Neural cell (in vitro differentiated cells): ENCODE data around the gene TMEM235. TPM values are rescaled to one million over a fixed set of nuclear protein-coding genes. Genes with fewer than 3 reads are reported as not detected.

ENCODE experiments used
- H2AFZ ChIP-seq: fragments of 200-600, 300-800 bp; sonication (generic), shearing (Covaris generic); 2 replicates; pipeline ENCODE4 v1.6.0; 2014; ENCODE audit warnings: low read depth, mild to moderate bottlenecking, antibody characterized with exemption, low read length, moderate library complexity
- H3F3A ChIP-seq: fragments of 200-600 bp; shearing (Covaris generic); 2 replicates; pipeline ENCODE4 v1.6.1; 2016; ENCODE audit warnings: mild to moderate bottlenecking, moderate library complexity, mixed read lengths, antibody characterized with exemption, low read length; ENCODE audit not compliant: insufficient read depth, poor library complexity, severe bottlenecking
- H3K27ac ChIP-seq: fragments of 200-600, 300-800 bp; sonication (generic), shearing (Covaris generic); 2 replicates; pipeline ENCODE4 v1.5.1; 2014; ENCODE audit warnings: mild to moderate bottlenecking, low read length, moderate library complexity
- H3K27me3 ChIP-seq: fragments of 300-800, 200-600 bp; sonication (generic), shearing (Covaris generic); 2 replicates; pipeline ENCODE4 v1.6.0; 2014; ENCODE audit warnings: mild to moderate bottlenecking, low read depth, low read length, moderate library complexity; ENCODE audit not compliant: insufficient read depth
- H3K36me3 ChIP-seq: fragments of 300-800, 200-600 bp; sonication (generic), shearing (Covaris generic); 2 replicates; pipeline ENCODE4 v1.5.1; 2014; ENCODE audit warnings: mild to moderate bottlenecking, antibody characterized with exemption, low read length, moderate library complexity; ENCODE audit not compliant: insufficient read depth
- H3K4me2 ChIP-seq: fragments of 300-800, 200-600 bp; sonication (generic), shearing (Covaris generic); 2 replicates; pipeline ENCODE4 v1.6.0; 2014; ENCODE audit warnings: mild to moderate bottlenecking, low read length
- H3K4me3 ChIP-seq: fragments of 300-800, 200-600 bp; sonication (generic), shearing (Covaris generic); 2 replicates; pipeline ENCODE4 v1.5.1; 2014; ENCODE audit warnings: mild to moderate bottlenecking, low read length, moderate library complexity
- H3K79me2 ChIP-seq: fragments of 200-600 bp; shearing (Covaris generic); replicated peaks from 2 replicates; pipeline ENCODE4 v1.6.0; 2014; ENCODE audit warnings: mild to moderate bottlenecking, low read length, moderate library complexity; ENCODE audit not compliant: insufficient read depth
- H3K9ac ChIP-seq: fragments of 300-800, 200-600 bp; sonication (generic), shearing (Covaris generic); 2 replicates; pipeline ENCODE4 v1.6.1; 2016; ENCODE audit warnings: mild to moderate bottlenecking, low read length, mixed read lengths
- H3K9me2 ChIP-seq: fragments of 200-600 bp; shearing (Covaris generic); 2 replicates; pipeline ENCODE4 v1.6.1; 2016; ENCODE audit warnings: mild to moderate bottlenecking, low read length, mixed read lengths; ENCODE audit not compliant: insufficient read depth
- H3K9me3 ChIP-seq: fragments of 200-600, 300-800 bp; sonication (generic), shearing (Covaris generic); 2 replicates; pipeline ENCODE4 v1.6.1; 2016; ENCODE audit warnings: mild to moderate bottlenecking, mixed run types, low read length, moderate library complexity, mixed read lengths
- H4K20me1 ChIP-seq: fragments of 200-600 bp; shearing (Covaris generic); 2 replicates; pipeline ENCODE4 v1.6.1; 2016; ENCODE audit warnings: mild to moderate bottlenecking, mixed run types; ENCODE audit not compliant: insufficient read depth
- EP300 ChIP-seq: fragments of 450-650 bp; conservative IDR thresholded peaks from 2 replicates; pipeline ENCODE4 v1.6.1; 2014; ENCODE audit warnings: antibody characterized with exemption, mild to moderate bottlenecking, moderate library complexity; ENCODE audit not compliant: poor library complexity, severe bottlenecking
- EZH2 ChIP-seq: fragments of 200-600, 300-800 bp; shearing (Covaris generic), sonication (generic); IDR thresholded peaks from 2 replicates; pipeline ENCODE4 v1.6.1; 2014; ENCODE audit warnings: antibody characterized with exemption, low read length, borderline replicate concordance, mild to moderate bottlenecking; ENCODE audit not compliant: insufficient read depth, poor library complexity, severe bottlenecking
- MXI1 ChIP-seq: fragments of 450-650 bp; conservative IDR thresholded peaks from 2 replicates; pipeline ENCODE4 v1.6.1; 2014; ENCODE audit warnings: antibody characterized with exemption, mild to moderate bottlenecking; ENCODE audit not compliant: poor library complexity, severe bottlenecking
- POLR2AphosphoS5 ChIP-seq: IDR thresholded peaks from 2 replicates; pipeline ENCODE4 v1.6.1; 2012
- RAD21 ChIP-seq: fragments of 450-650 bp; conservative IDR thresholded peaks from 2 replicates; pipeline ENCODE4 v1.6.1; 2014; ENCODE audit warnings: antibody characterized with exemption, mild to moderate bottlenecking, moderate library complexity
- SMC3 ChIP-seq: fragments of 450-650 bp; conservative IDR thresholded peaks from 2 replicates; pipeline ENCODE4 v1.6.1; 2014; ENCODE audit warnings: antibody characterized with exemption, mild to moderate bottlenecking, moderate library complexity; ENCODE audit not compliant: poor library complexity
- TAF1 ChIP-seq: IDR thresholded peaks from 2 replicates; pipeline ENCODE4 v1.6.1; 2012; ENCODE audit warnings: low read depth
- polyA plus RNA-seq: library from polyadenylated mRNA; depleted of rRNA; stranded (reverse); fragments of >200 nt; gene quantifications from 2 replicates; pipeline ENCODE4 v1.2.3, GENCODE V29; 2014
- TF ChIP-seq, protein P1 (sequence below): IDR thresholded peaks from 2 replicates; pipeline ENCODE4 v1.6.1; 2012; ENCODE audit warnings: borderline replicate concordance
- TF ChIP-seq, protein P2 (sequence below): fragments of 450-650 bp; IDR thresholded peaks from 2 replicates; pipeline ENCODE4 v1.5.1; 2014; ENCODE audit warnings: antibody characterized with exemption, mild to moderate bottlenecking, moderate library complexity; ENCODE audit not compliant: poor library complexity, severe bottlenecking

TMEM235 gene
- polyA plus RNA-seq, 1 donor from 2014 or later, result not detected

DNA sequence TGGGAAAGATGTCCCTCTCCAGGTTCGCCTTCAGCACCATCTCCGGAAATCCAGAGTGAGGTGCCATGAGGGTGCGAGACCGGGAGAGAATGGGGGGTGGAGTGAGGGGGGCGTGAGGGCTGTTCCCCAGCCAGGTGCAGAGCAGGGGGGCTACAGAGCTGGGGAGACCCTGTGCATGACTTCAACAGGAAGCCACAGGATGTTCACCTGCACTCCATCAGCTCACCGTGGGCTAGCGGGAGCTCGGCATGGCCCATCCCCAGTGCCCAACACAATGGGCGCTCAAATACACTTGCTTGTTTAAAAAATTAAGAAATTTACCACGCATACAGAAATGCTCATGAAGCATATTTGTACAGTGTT, 27.7 kb downstream of the TMEM235 start:
- Histone ChIP-seq H3K36me3 (no peaks in the 10 kb centered on the region), H3K79me2 (no peaks in the 10 kb centered on the region), H3K9me2 (no peaks in the 10 kb centered on the region), H2AFZ (no peak overlapping the region), H3K27me3 (no peaks in the 10 kb centered on the region), H3K4me3 (no peak overlapping the region), H3K9me3 (no peaks in the 10 kb centered on the region), H3F3A (no peaks in the 10 kb centered on the region), H4K20me1 (no peaks in the 10 kb centered on the region), H3K4me2 (no peak overlapping the region), H3K9ac (no peak overlapping the region), H3K27ac (no peak overlapping the region)
- no peak for TF ChIP-seq EP300

- no peaks in the 10 kb centered on the region for H3K36me3 ChIP-seq
- H3K4me3 ChIP-seq, result no peak overlapping the region
- no peaks in the 10 kb centered on the region for H3K27me3 ChIP-seq
- no peak overlapping the region for H3K4me2 ChIP-seq
- no peaks in the 10 kb centered on the region for H3K9me3 ChIP-seq
- H3F3A ChIP-seq, result no peaks in the 10 kb centered on the region
- H4K20me1 ChIP-seq, result no peaks in the 10 kb centered on the region
- H3K27ac ChIP-seq, result no peak overlapping the region
- no peaks in the 10 kb centered on the region for H3K9me2 ChIP-seq
- H2AFZ ChIP-seq, result no peak overlapping the region
- H3K79me2 ChIP-seq, result no peaks in the 10 kb centered on the region
- no peak for TF ChIP-seq RAD21
- no peak for TF ChIP-seq POLR2AphosphoS5
- no peak for TF ChIP-seq EP300
- TF ChIP-seq, protein P1, sequence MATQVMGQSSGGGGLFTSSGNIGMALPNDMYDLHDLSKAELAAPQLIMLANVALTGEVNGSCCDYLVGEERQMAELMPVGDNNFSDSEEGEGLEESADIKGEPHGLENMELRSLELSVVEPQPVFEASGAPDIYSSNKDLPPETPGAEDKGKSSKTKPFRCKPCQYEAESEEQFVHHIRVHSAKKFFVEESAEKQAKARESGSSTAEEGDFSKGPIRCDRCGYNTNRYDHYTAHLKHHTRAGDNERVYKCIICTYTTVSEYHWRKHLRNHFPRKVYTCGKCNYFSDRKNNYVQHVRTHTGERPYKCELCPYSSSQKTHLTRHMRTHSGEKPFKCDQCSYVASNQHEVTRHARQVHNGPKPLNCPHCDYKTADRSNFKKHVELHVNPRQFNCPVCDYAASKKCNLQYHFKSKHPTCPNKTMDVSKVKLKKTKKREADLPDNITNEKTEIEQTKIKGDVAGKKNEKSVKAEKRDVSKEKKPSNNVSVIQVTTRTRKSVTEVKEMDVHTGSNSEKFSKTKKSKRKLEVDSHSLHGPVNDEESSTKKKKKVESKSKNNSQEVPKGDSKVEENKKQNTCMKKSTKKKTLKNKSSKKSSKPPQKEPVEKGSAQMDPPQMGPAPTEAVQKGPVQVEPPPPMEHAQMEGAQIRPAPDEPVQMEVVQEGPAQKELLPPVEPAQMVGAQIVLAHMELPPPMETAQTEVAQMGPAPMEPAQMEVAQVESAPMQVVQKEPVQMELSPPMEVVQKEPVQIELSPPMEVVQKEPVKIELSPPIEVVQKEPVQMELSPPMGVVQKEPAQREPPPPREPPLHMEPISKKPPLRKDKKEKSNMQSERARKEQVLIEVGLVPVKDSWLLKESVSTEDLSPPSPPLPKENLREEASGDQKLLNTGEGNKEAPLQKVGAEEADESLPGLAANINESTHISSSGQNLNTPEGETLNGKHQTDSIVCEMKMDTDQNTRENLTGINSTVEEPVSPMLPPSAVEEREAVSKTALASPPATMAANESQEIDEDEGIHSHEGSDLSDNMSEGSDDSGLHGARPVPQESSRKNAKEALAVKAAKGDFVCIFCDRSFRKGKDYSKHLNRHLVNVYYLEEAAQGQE, result no peak
- TF ChIP-seq TAF1, result no peak
- no peak for TF ChIP-seq MXI1
- no peak for TF ChIP-seq SMC3
- no peak for TF ChIP-seq EZH2
- TF ChIP-seq, protein P2, sequence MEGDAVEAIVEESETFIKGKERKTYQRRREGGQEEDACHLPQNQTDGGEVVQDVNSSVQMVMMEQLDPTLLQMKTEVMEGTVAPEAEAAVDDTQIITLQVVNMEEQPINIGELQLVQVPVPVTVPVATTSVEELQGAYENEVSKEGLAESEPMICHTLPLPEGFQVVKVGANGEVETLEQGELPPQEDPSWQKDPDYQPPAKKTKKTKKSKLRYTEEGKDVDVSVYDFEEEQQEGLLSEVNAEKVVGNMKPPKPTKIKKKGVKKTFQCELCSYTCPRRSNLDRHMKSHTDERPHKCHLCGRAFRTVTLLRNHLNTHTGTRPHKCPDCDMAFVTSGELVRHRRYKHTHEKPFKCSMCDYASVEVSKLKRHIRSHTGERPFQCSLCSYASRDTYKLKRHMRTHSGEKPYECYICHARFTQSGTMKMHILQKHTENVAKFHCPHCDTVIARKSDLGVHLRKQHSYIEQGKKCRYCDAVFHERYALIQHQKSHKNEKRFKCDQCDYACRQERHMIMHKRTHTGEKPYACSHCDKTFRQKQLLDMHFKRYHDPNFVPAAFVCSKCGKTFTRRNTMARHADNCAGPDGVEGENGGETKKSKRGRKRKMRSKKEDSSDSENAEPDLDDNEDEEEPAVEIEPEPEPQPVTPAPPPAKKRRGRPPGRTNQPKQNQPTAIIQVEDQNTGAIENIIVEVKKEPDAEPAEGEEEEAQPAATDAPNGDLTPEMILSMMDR, result no peak
- no peak overlapping the region for H3K9ac ChIP-seq
Measured at GRCh38 chr17:78263063-78263735, 31.8 kb downstream of the TMEM235 start.
